BJ (cell line): ENCODE results near the gene CEP112. TPM values are rescaled to one million over a fixed set of nuclear protein-coding genes. Genes with fewer than 3 reads are reported as not detected.

Experiments used
- CTCF ChIA-PET: fragments of 350-600 bp; formaldehyde crosslinking; extraction: SDS; loops from one replicate; lab custom pipeline; 2021; ENCODE audit warnings: antibody characterized with exemption, inconsistent platforms; lab: Yijun Ruan, JAX
- POLR2A ChIA-PET: fragments of 300-600 bp; sonication (Branson Sonifier 250); formaldehyde crosslinking; extraction: SDS; loops from one replicate; lab custom pipeline; 2021; ENCODE audit warnings: antibody characterized with exemption; lab: Charles Lee
- DNase-seq: peaks from one replicate; pipeline ENCODE4 v3.0.0-alpha.2; 2011; ENCODE audit warnings: low read depth
- H3K27me3 ChIP-seq: 2 replicates; pipeline ENCODE4 v1.6.0; 2011; ENCODE audit warnings: low read length; ENCODE audit not compliant: control insufficient read depth, insufficient read depth
- H3K36me3 ChIP-seq: 2 replicates; pipeline ENCODE4 v1.5.1; 2011; ENCODE audit warnings: low read length; ENCODE audit not compliant: control insufficient read depth, insufficient read depth
- H3K4me3 ChIP-seq: 2 replicates; pipeline ENCODE4 v1.5.1; 2011; ENCODE audit warnings: low read depth, mild to moderate bottlenecking, control low read depth, low read length
- CTCF ChIP-seq: IDR thresholded peaks from 2 replicates; pipeline ENCODE4 v1.5.1; 2011; ENCODE audit warnings: low read depth, mild to moderate bottlenecking, control low read depth, inconsistent platforms, low read length, moderate library complexity; ENCODE audit not compliant: insufficient read depth
- polyA plus RNA-seq: library from polyadenylated mRNA; depleted of rRNA; stranded (reverse); fragments of >200 nt; gene quantifications from 2 replicates; pipeline ENCODE4 v1.2.3, GENCODE V29; 2011

The CEP112 gene
- polyA plus RNA-seq, 1 experiment, result 3.3 TPM

GRCh38 chr17:66146394-66146793 lies 45.5 kb downstream of the CEP112 start:
- H3K27me3 ChIP-seq, result no peaks in the 10 kb centered on the region
- no peak overlapping the region for H3K4me3 ChIP-seq
- no peak for DNase-seq
- no peak for TF ChIP-seq CTCF
- POLR2A ChIA-PET, result no interaction called here
- H3K36me3 ChIP-seq, result no peaks in the 10 kb centered on the region
- CTCF ChIA-PET, result no interaction called here

GRCh38 chr17:66143657-66144282 lies 48.2 kb downstream of the CEP112 start:
- DNase-seq, result no peak

GRCh38 chr17:66142428-66142827 lies 49.5 kb downstream of the CEP112 start:
- no peak overlapping the region for H3K4me3 ChIP-seq
- CTCF ChIA-PET, result interaction anchor here (0.8 kb wide), 1 partner anchor 13 kb away, joined by 3 read pairs; no protein-coding TSS in a partner anchor
- no peaks in the 10 kb centered on the region for H3K27me3 ChIP-seq
- no peak for DNase-seq
- TF ChIP-seq CTCF, result no peak
- POLR2A ChIA-PET, result no interaction called here
- no peaks in the 10 kb centered on the region for H3K36me3 ChIP-seq

More at GRCh38 chr17:66143657-66144282, 48.2 kb downstream of the CEP112 start:
- POLR2A ChIA-PET, result no interaction called here
- H3K4me3 ChIP-seq, result no peak overlapping the region
- H3K27me3 ChIP-seq, result no peaks in the 10 kb centered on the region
- H3K36me3 ChIP-seq, result no peaks in the 10 kb centered on the region
- CTCF ChIA-PET, result interaction anchor here (0.5 kb wide), 1 partner anchor 946 kb away, joined by 4 read pairs; no protein-coding TSS in a partner anchor
- no peak for TF ChIP-seq CTCF

GRCh38 chr17:66138120-66138519 lies 53.8 kb downstream of the CEP112 start:
- CTCF ChIA-PET, result no interaction called here
- no peak for DNase-seq
- no peaks in the 10 kb centered on the region for H3K27me3 ChIP-seq

GRCh38 chr17:66135896-66136295 lies 56.0 kb downstream of the CEP112 start:
- no peak for DNase-seq
- H3K27me3 ChIP-seq, result no peaks in the 10 kb centered on the region
- H3K4me3 ChIP-seq, result no peak overlapping the region
- no peaks in the 10 kb centered on the region for H3K36me3 ChIP-seq
- TF ChIP-seq CTCF, result no peak
- POLR2A ChIA-PET, result no interaction called here
- CTCF ChIA-PET, result interaction anchor here (1.4 kb wide), 1 partner anchor 10 kb away, joined by 4 read pairs; no protein-coding TSS in a partner anchor

More at GRCh38 chr17:66138120-66138519, 53.8 kb downstream of the CEP112 start:
- TF ChIP-seq CTCF, result no peak
- no peak overlapping the region for H3K4me3 ChIP-seq
- POLR2A ChIA-PET, result no interaction called here
- no peaks in the 10 kb centered on the region for H3K36me3 ChIP-seq
